Muscle layer of duodenum (tissue), 2 donors: ENCODE data around the gene ARID2.

Experiments used
- H3K27ac ChIP-seq: one replicate; pipeline ENCODE4 v1.7.0; 2013; ENCODE audit warnings: mild to moderate bottlenecking, low read length
- H3K27me3 ChIP-seq: one replicate; pipeline ENCODE4 v1.7.0; 2013; ENCODE audit warnings: low read depth, mild to moderate bottlenecking, control low read depth, low read length
- H3K36me3 ChIP-seq, 2 donors: one replicate each; pipeline ENCODE4 v1.7.0; 2013; ENCODE audit warnings: low read length in 2 of 2, control low read depth in 1 of 2, mild to moderate bottlenecking in 1 of 2; ENCODE audit not compliant: insufficient read depth in 2 of 2, control insufficient read depth in 1 of 2
- H3K4me1 ChIP-seq, 2 donors: one replicate each; pipeline ENCODE4 v1.7.0; 2013; ENCODE audit warnings: low read length in 2 of 2, mild to moderate bottlenecking in 2 of 2, control low read depth in 1 of 2, moderate library complexity in 1 of 2; ENCODE audit not compliant: insufficient read depth in 2 of 2, control insufficient read depth in 1 of 2
- H3K4me3 ChIP-seq, 2 donors: one replicate each; pipeline ENCODE4 v1.7.0; 2013; ENCODE audit warnings: low read length in 2 of 2, low read depth in 1 of 2, mild to moderate bottlenecking in 1 of 2
- H3K9me3 ChIP-seq, 2 donors: one replicate each; pipeline ENCODE4 v1.7.0; 2013; ENCODE audit warnings: low read length in 2 of 2, control low read depth in 1 of 2, mild to moderate bottlenecking in 1 of 2; ENCODE audit not compliant: control insufficient read depth in 1 of 2
- donor health status: healthy.

Gene ARID2

GRCh38 chr12:45872446-45872845, 142.9 kb downstream of the ARID2 start:
- peaks cover 16 to 36% of the 10 kb centered on the region in 2 donors for H3K36me3 ChIP-seq
- no peaks in the 10 kb centered on the region for H3K4me1 ChIP-seq
- H3K9me3 ChIP-seq, result peaks cover 0 to 6% of the 10 kb centered on the region in 2 donors
- no peak overlapping the region for H3K4me3 ChIP-seq
- H3K27ac ChIP-seq, result no peak overlapping the region
- H3K27me3 ChIP-seq, result no peaks in the 10 kb centered on the region

DNA sequence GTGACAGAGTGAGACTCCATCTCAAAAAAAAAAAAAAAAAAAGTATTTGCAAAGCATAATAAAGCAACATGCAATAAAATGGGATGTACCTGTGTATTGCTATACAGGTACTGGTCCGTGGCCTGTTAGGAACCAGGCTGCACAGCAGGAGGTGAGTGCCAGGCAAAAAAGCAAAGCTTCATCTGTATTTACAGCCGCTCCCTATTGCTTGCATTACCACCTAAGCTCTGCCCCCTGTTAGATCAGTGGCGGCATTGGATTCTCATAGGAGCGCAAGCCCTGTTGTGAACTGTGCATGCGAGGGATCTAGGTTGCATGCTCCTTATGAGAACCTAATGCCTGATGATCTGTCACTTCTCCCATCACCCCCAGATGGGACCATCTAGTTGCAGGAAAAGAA, 147.6 kb downstream of the ARID2 start:
- Histone ChIP-seq H3K4me3 (no peak overlapping the region), H3K4me1 (peaks cover 0 to 21% of the 10 kb centered on the region in 2 donors), H3K27ac (no peak overlapping the region), H3K36me3 (peaks cover 16 to 45% of the 10 kb centered on the region in 2 donors), H3K27me3 (no peaks in the 10 kb centered on the region), H3K9me3 (peaks cover 0 to 6% of the 10 kb centered on the region in 2 donors)

GRCh38 chr12:45878630-45879255, 149.2 kb downstream of the ARID2 start:
- peaks cover 8 to 41% of the 10 kb centered on the region in 2 donors for H3K36me3 ChIP-seq
- H3K27ac ChIP-seq, result peak overlapping the region; percentile 35
- H3K4me1 ChIP-seq, result peaks cover 0 to 21% of the 10 kb centered on the region in 2 donors
- peaks cover 0 to 6% of the 10 kb centered on the region in 2 donors for H3K9me3 ChIP-seq
- no peak overlapping the region for H3K4me3 ChIP-seq
- no peaks in the 10 kb centered on the region for H3K27me3 ChIP-seq

DNA sequence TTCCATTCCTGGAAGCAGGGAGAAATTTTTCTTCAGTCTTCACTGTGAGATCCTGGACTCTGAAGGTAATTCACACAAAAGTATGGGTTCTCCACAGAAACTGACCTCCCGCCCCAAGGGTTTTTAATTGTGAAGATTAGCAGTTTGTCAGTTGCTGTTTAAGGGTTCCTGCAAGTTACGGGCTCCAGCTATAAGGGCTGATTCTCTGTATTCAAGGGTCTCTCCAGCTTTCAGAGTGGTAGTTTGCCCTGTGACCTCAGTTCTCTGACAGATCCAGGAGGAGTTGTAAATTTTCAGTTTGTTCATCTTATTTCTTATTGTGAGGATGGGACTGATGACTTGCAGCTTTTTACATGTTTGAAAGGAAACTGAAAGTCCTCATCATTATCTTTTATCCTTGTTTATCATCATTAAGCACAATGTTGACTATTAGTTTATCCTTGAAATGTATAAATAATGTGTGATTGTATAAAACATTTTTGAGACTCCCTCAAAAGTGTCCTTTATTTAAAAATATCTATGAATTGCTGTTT, 149.9 kb downstream of the ARID2 start:
- Histone ChIP-seq H3K27me3 (no peaks in the 10 kb centered on the region), H3K27ac (peak overlapping the region; percentile 35), H3K36me3 (peaks cover 5 to 34% of the 10 kb centered on the region in 2 donors), H3K4me1 (peaks cover 0 to 21% of the 10 kb centered on the region in 2 donors), H3K9me3 (peaks cover 0 to 6% of the 10 kb centered on the region in 2 donors), H3K4me3 (no peak overlapping the region)

DNA sequence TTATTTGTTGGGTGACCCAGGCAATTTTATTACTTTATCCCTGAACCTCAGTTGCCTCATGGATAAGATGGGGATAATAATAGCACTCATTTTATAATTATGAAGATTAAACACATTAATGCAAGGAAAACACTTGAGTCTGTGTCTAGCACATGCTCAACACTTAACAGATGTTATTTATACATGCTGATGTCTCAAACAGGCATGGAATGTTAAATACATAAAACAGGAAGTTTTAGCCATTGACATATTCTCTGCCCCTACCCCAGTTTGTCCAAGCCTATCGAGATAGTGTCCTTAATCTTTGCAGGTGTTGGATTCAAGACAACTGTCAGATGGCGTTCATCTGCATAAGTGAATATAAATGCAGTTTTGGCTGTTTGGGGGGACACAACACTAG, 151.0 kb downstream of the ARID2 start:
- no peak overlapping the region for H3K4me3 ChIP-seq
- H3K9me3 ChIP-seq, result no peaks in the 10 kb centered on the region
- no peaks in the 10 kb centered on the region for H3K27me3 ChIP-seq
- no peak overlapping the region for H3K27ac ChIP-seq
- H3K4me1 ChIP-seq, result peaks cover 0 to 21% of the 10 kb centered on the region in 2 donors
- peaks cover 0 to 26% of the 10 kb centered on the region in 2 donors for H3K36me3 ChIP-seq

DNA sequence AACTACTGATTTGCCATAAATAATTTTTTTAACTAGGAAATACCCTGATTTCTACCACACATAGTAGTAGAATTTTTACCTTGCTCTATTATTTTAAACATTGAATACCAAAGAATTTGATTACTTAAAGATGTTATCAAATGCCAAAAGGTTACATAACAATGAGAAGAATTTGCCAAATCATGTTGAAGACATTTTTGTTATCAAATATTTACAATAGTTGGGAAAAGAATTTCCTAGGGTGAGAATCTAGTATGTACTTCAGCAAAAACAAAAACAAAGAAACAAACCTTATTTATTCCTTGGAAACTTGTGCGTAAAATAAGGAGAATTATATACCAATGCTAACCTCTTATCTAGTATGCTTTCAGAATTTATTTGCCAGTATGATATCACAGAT, 153.7 kb downstream of the ARID2 start:
- Histone ChIP-seq H3K27me3 (no peaks in the 10 kb centered on the region), H3K36me3 (peaks cover 0 to 19% of the 10 kb centered on the region in 2 donors)

DNA sequence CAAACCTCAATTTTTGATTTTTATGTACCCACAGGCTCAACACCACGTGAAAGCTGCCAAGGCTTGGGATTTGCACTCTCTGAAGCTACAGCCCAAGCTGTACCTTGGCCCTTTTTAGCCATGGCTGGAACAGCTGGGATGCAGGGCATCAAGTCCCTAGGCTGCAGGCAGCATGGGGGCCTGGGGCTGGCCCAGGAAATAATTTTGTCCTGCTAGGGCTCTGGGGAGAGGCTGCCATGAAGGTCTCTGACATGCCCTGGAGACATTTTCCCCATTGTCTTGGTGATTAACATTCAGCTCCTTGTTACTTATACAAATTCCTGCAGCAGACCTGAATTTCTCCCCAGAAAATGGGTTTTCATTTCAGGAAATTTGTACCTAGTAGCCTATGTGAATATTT, 157.2 kb downstream of the ARID2 start:
- no peak overlapping the region for H3K4me3 ChIP-seq
- peaks cover 0 to 14% of the 10 kb centered on the region in 2 donors for H3K36me3 ChIP-seq
- H3K27ac ChIP-seq, result no peak overlapping the region
- H3K27me3 ChIP-seq, result no peaks in the 10 kb centered on the region
- no peaks in the 10 kb centered on the region for H3K9me3 ChIP-seq
- H3K4me1 ChIP-seq, result no peaks in the 10 kb centered on the region

More for the DNA sequence above, 153.7 kb downstream of the ARID2 start:
- Histone ChIP-seq H3K4me1 (peaks cover 0 to 17% of the 10 kb centered on the region in 2 donors), H3K4me3 (no peak overlapping the region), H3K9me3 (no peaks in the 10 kb centered on the region), H3K27ac (no peak overlapping the region)

DNA sequence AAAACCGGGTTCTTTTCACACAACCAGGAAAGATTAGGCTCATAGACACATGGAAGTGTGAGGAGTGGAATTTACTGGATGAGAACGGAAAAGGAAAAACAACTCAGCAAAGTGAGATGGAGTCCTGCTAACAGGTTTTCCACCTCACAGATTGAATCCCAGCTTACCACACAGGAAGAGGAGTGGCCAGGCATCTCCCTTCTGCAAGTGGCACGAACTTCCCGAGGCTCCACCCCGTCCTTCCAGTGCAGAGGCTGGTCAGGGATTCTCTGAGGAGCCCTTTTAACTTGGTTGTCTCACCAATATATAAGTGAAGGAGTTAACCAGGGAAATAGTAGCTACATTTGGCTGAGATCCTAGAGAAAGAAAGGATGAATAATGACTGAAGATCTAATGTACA, 158.0 kb downstream of the ARID2 start:
- H3K9me3 ChIP-seq, result no peaks in the 10 kb centered on the region
- peaks cover 6 to 14% of the 10 kb centered on the region in 2 donors for H3K36me3 ChIP-seq
- H3K27me3 ChIP-seq, result no peaks in the 10 kb centered on the region
- H3K4me1 ChIP-seq, result no peaks in the 10 kb centered on the region
- no peak overlapping the region for H3K4me3 ChIP-seq
- no peak overlapping the region for H3K27ac ChIP-seq

DNA sequence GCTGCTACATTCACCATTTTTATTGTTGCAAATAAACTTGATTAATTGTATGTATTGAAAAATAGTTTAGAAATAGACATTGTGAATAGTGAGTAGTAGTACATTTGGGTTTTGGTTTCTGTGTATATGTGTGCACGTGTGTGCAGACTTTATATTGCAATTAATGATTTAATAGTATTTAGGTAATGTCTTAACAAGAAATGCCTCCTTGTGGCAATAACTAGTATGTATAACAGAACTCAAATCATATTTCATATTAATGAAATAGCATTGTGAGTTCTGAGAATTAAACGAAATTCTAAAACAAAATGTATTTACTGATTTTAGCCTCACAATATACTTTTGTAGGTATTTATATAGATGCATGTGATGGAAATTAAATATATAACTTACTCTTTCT, 160.8 kb downstream of the ARID2 start:
- no peaks in the 10 kb centered on the region for H3K27me3 ChIP-seq
- H3K9me3 ChIP-seq, result no peaks in the 10 kb centered on the region
- H3K4me1 ChIP-seq, result no peaks in the 10 kb centered on the region
- H3K36me3 ChIP-seq, result peaks cover 26 to 37% of the 10 kb centered on the region in 2 donors
- H3K27ac ChIP-seq, result no peak overlapping the region
- H3K4me3 ChIP-seq, result no peak overlapping the region

DNA sequence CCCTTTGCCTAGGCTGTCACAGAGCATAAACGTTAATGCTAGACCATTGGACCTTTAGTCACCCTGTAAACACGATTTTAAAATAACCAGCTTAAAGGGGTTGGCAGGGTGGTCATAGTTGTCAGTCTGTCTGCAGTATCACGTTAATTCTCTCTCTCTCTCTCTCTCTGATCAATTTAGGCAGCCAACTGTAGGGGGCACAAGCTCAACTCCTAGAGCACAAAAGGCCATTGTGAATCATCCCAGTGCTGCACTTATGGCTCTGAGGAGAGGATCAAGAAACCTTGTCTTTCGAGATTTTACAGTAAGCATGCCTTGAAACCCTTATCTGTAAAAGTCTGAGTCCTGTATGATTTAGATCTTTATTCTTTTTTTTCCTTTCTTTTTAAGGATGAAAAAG, 163.7 kb downstream of the ARID2 start:
- H3K27me3 ChIP-seq, result no peaks in the 10 kb centered on the region
- H3K27ac ChIP-seq, result no peak overlapping the region
- peaks cover 33 to 47% of the 10 kb centered on the region in 2 donors for H3K36me3 ChIP-seq
- no peaks in the 10 kb centered on the region for H3K9me3 ChIP-seq
- H3K4me1 ChIP-seq, result no peaks in the 10 kb centered on the region
- no peak overlapping the region for H3K4me3 ChIP-seq

GRCh38 chr12:45895961-45896360, 166.5 kb downstream of the ARID2 start:
- Histone ChIP-seq H3K4me1 (no peaks in the 10 kb centered on the region), H3K27me3 (no peaks in the 10 kb centered on the region), H3K36me3 (peaks cover 39 to 53% of the 10 kb centered on the region in 2 donors), H3K4me3 (no peak overlapping the region), H3K27ac (no peak overlapping the region), H3K9me3 (no peaks in the 10 kb centered on the region)

DNA sequence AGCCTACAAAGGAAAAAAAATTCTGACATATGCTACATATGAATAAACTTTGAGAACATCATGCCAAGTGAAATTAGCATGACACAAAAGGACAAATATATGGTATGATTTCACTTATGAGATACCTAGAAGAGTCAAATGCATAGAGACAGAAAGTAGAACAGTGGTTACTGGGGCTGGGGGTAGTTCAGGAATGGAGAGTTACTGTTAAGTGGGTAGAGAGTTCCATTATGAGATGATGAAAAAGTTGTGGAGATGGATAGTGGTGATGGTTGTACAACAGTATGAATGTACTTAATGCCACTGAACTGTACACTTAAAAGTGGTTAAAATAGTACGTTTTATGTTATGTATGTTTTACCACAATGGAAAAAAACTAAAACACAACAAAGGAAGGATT, 168.6 kb downstream of the ARID2 start:
- Histone ChIP-seq H3K9me3 (no peaks in the 10 kb centered on the region), H3K27ac (no peak overlapping the region)

More for the DNA sequence above, 168.6 kb downstream of the ARID2 start:
- Histone ChIP-seq H3K4me1 (no peaks in the 10 kb centered on the region), H3K4me3 (no peak overlapping the region), H3K36me3 (peaks cover 27 to 43% of the 10 kb centered on the region in 2 donors), H3K27me3 (no peaks in the 10 kb centered on the region)
